ENCODE measurements around the gene TTC8.
A peak's percentile ranks its signal among the peaks of the same experiment; 100 is the strongest.
"Not testable (repeated sequence)": the region's sequence is repeated elsewhere in the genome, so short reads cannot be mapped to it uniquely, and the experiment has no call there.

Gene TTC8

GRCh38 chr14:88825503-88825902, 1.1 kb downstream of the TTC8 start:
- FAIRE-seq: no peak

GRCh38 chr14:88829188-88829587, 4.7 kb downstream of the TTC8 start:
- FAIRE-seq: no peak

DNA sequence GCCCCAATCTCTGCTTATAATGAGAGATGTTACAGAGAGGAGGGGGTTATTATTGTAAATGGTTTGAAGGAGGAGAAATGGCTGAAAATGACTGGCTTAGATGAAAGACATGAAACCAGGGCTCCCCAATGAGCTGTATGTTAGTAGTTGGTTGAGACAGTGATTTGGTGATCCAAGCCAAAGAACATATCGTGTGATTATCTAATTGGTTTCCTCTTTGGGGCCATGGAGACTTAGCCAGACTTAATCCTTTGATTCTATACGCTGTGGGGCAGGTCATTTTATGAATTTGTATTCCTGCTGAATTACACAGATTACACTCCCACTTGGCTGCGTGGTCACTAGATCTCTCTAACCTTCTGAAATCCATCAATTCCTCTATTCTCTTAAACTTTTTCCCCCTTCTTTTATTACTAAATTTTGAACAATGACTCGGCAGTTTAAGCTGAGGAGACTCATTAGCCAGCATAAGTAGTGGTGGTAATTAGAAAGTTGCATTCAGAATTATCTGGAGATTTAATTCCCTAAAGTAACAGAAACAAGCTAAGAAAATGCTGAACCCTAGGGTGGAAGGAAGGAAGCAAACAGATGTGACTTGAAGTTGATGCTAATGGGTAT, 5.3 kb downstream of the TTC8 start:
- FAIRE-seq: no peak

GRCh38 chr14:88831284-88831683, 6.8 kb downstream of the TTC8 start:
- no peak for FAIRE-seq

DNA sequence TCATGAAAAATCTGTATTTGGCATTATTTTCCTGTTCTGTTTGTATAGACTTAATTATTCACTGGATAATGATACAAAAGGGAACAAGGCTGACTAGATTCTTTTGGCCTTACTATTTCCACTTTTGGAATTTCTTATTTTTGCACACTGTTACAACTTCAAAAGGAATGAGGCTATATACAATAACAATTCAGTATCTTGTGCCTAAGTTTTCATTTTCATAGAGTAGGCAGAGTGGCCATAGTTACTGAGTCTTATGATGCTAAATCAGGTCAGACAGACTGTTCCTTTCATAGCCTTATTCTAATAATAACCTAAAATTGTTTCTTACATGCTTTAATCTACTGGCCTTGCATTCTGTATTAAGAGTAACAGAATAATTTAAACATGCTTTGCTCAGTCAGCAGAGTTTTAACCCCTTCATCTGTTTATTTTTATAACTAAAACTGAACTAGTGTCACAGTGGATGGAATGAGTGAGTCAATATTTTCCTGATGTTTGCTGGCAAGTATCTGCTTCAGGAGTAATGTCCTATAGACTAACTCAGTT, 10.5 kb downstream of the TTC8 start:
- FAIRE-seq: no peak

GRCh38 chr14:88835661-88836060, 11.2 kb downstream of the TTC8 start:
- no peak for FAIRE-seq

GRCh38 chr14:88837495-88837894, 13.0 kb downstream of the TTC8 start:
- FAIRE-seq: no peak

GRCh38 chr14:88838015-88838414, 13.6 kb downstream of the TTC8 start:
- no peak for FAIRE-seq

DNA sequence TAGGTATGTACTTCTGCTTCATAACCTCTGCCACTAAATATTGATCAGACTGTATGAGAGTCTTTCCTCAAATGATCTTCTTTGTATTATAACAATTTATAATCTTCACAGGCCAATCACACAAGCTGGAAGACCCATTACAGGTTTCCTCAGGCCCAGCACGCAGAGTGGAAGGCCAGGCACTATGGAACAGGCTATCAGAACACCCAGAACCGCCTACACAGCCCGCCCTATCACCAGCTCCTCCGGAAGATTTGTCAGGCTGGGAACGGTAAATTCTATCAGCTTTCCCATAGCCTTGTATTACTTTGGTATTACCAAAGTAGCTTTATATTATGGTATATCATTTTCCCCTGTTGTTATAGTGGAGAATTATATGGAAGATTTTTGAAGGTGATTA, 16.5 kb downstream of the TTC8 start:
- no peak for FAIRE-seq

GRCh38 chr14:88841741-88842140, 17.3 kb downstream of the TTC8 start:
- no peak for FAIRE-seq

GRCh38 chr14:88842414-88842813, 18.0 kb downstream of the TTC8 start:
- FAIRE-seq: no peak

GRCh38 chr14:88844980-88845491, 20.6 kb downstream of the TTC8 start:
- FAIRE-seq: no peak

- peak; percentile 61 for FAIRE-seq
Observed at GRCh38 chr14:88848571-88848970, 24.1 kb downstream of the TTC8 start.

- no peak for FAIRE-seq
Observed at GRCh38 chr14:88849716-88850115, 25.3 kb downstream of the TTC8 start.

DNA sequence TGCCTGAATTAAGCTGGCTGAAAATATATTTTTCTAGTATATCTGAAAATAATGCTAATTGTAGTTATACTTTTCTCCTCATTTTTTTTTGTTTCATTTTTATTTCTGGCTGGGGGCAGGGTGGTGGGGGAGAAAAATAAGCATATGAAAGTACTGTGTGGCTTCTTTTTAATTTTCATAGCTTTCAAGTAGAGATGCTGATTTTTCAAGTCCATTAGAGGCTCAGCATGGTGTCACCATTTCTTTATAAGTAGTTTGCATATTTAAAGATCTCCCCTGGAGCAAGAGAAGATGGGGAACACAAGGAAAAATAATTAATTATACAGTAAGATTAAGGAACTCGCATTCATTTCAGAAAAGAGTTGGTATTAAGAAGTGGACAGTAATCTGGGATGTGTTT, 27.1 kb downstream of the TTC8 start:
- FAIRE-seq: no peak

- no peak for FAIRE-seq
Observed at GRCh38 chr14:88852632-88853031, 28.2 kb downstream of the TTC8 start.

- no peak for FAIRE-seq
Observed at GRCh38 chr14:88853129-88853528, 28.7 kb downstream of the TTC8 start.

- no peak for FAIRE-seq
Observed at GRCh38 chr14:88856786-88857366, 32.4 kb downstream of the TTC8 start.

GRCh38 chr14:88857861-88858260, 33.4 kb downstream of the TTC8 start:
- not testable (repeated sequence) for FAIRE-seq

GRCh38 chr14:88859118-88859517, 34.7 kb downstream of the TTC8 start:
- not testable (repeated sequence) for FAIRE-seq

GRCh38 chr14:88863167-88863566, 38.7 kb downstream of the TTC8 start:
- no peak for FAIRE-seq

- no peak for FAIRE-seq
Observed at GRCh38 chr14:88864198-88864597, 39.7 kb downstream of the TTC8 start.

DNA sequence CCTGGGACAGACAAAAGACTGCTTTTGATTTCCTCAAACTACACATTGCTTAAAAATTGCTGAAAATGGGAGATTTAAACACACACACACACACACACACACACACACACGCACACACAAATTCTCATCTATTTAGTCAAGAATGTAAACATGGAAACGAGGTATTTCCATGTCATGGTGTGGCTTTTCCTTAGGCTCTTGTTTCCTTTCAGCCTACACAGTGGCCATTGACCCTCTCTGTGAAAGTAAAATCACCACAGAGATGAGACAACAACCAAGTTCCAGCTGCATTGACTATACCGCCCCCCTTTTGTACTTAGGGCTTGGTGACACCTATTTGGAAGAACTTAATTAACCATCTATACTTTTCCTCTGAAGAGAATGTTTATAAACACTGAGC, 41.9 kb downstream of the TTC8 start:
- no peak for FAIRE-seq

- peak; percentile 65 for FAIRE-seq
Observed at GRCh38 chr14:88868558-88869159, 44.2 kb downstream of the TTC8 start.
